ENCODE measurements around the gene ZDHHC14.

GRCh38 chr6:157381631-157382621, 936 bp downstream of the ZDHHC14 start:
- TF ChIP-seq CTCF (IDR thresholded peaks at IDR 0.05; ENCODE audit: low read length) (no peak), EZH2phosphoT487 (IDR thresholded peaks at IDR 0.05; ENCODE audit: low read length) (no peak)
